RWPE2 (cell line): ENCODE measurements around the gene KATNIP.

Experiments used
- ATAC-seq: fragments of 200-7000 bp; cut with Tn5 transposase; 3 replicates; pipeline ENCODE4 v1.9.1; 2021; ENCODE audit warnings: low read depth
- DNase-seq: peaks from one replicate; pipeline ENCODE4 v3.0.0-alpha.2; 2020; ENCODE audit warnings: low spot score
- H3K27ac ChIP-seq: fragments of 450-650 bp; 2 replicates; pipeline ENCODE4 v1.5.1; 2017; ENCODE audit warnings: mild to moderate bottlenecking; ENCODE audit not compliant: poor library complexity, severe bottlenecking
- H3K27me3 ChIP-seq: fragments of 250-450 bp; sonication (Bioruptor Pico); 2 replicates; pipeline ENCODE4 v1.5.1; 2021; ENCODE audit warnings: mild to moderate bottlenecking, moderate library complexity; ENCODE audit not compliant: insufficient read depth, poor library complexity, severe bottlenecking
- H3K36me3 ChIP-seq: fragments of 250-450 bp; sonication (Bioruptor Pico); 2 replicates; pipeline ENCODE4 v1.5.1; 2020; ENCODE audit warnings: low read depth, mild to moderate bottlenecking, moderate library complexity
- H3K4me1 ChIP-seq: fragments of 250-450 bp; sonication (Bioruptor Pico); 2 replicates; pipeline ENCODE4 v1.5.1; 2021; ENCODE audit warnings: mild to moderate bottlenecking, moderate library complexity; ENCODE audit not compliant: insufficient read depth, poor library complexity, severe bottlenecking
- H3K4me3 ChIP-seq: fragments of 250-450 bp; sonication (Bioruptor Pico); 2 replicates; pipeline ENCODE4 v1.5.1; 2021; ENCODE audit warnings: mild to moderate bottlenecking, moderate library complexity; ENCODE audit not compliant: severe bottlenecking
- H3K9me3 ChIP-seq: fragments of 250-450 bp; sonication (Bioruptor Pico); 2 replicates; pipeline ENCODE4 v1.5.1; 2021; ENCODE audit warnings: mild to moderate bottlenecking, moderate library complexity; ENCODE audit not compliant: severe bottlenecking
- TF ChIP-seq, protein P1 (sequence below): fragments of 450-650 bp; IDR thresholded peaks from one replicate; pipeline ENCODE4 v1.5.1; 2017; ENCODE audit warnings: mild to moderate bottlenecking, moderate library complexity; ENCODE audit not compliant: poor library complexity, severe bottlenecking

Gene KATNIP

DNA sequence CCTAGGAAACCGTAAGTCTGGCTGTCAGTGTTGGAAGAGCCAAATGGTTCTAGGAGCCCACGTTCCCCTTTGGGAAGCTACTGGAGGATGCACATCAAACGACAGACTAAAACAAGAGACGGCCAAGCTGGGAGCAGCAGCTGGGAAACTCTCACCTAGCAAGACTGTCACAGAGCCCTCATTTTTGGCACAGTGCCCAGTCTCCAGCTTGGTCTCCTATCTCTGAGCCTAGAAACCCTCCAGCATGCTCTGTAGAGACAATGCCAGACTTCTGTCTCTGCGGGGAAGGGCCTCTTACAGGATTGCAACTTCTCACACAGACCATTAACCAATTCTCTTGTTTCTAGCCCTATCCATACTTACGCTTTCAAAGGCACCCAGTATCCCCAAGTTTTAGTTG lies 23.8 kb upstream of the KATNIP start:
- peaks cover 79% of the 10 kb centered on the region for H3K36me3 ChIP-seq
- ATAC-seq: no peak
- no peak for DNase-seq
- no peaks in the 10 kb centered on the region for H3K4me1 ChIP-seq
- no peaks in the 10 kb centered on the region for H3K9me3 ChIP-seq
- H3K27ac ChIP-seq: no peak overlapping the region
- no peaks in the 10 kb centered on the region for H3K27me3 ChIP-seq
- TF ChIP-seq, protein P1, sequence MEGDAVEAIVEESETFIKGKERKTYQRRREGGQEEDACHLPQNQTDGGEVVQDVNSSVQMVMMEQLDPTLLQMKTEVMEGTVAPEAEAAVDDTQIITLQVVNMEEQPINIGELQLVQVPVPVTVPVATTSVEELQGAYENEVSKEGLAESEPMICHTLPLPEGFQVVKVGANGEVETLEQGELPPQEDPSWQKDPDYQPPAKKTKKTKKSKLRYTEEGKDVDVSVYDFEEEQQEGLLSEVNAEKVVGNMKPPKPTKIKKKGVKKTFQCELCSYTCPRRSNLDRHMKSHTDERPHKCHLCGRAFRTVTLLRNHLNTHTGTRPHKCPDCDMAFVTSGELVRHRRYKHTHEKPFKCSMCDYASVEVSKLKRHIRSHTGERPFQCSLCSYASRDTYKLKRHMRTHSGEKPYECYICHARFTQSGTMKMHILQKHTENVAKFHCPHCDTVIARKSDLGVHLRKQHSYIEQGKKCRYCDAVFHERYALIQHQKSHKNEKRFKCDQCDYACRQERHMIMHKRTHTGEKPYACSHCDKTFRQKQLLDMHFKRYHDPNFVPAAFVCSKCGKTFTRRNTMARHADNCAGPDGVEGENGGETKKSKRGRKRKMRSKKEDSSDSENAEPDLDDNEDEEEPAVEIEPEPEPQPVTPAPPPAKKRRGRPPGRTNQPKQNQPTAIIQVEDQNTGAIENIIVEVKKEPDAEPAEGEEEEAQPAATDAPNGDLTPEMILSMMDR: no peak
- no peak overlapping the region for H3K4me3 ChIP-seq

DNA sequence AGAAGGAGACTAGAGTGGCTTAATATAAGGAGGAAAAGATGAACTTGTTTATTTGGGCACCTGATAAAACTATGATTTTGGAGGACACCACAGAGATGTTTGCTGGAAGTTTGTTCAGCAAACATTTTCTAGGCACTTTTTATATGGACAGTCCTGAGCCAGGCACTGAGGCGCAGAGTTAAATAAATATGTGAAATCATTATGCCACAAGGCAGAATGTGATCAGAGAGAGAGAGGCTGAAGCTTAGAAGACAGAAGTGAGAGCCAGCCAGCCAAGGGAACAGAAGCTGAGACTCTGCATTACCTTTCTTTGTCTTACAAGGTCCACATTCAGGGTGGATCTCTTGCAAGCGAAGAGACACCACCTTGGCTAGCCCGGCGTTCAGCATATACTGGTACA lies 21.6 kb upstream of the KATNIP start:
- TF ChIP-seq, protein P1: no peak
- H3K27me3 ChIP-seq: no peaks in the 10 kb centered on the region
- H3K4me1 ChIP-seq: no peaks in the 10 kb centered on the region
- DNase-seq (no peak), ATAC-seq (no peak)
- no peak overlapping the region for H3K4me3 ChIP-seq
- peaks cover 92% of the 10 kb centered on the region for H3K36me3 ChIP-seq
- no peak overlapping the region for H3K27ac ChIP-seq
- no peaks in the 10 kb centered on the region for H3K9me3 ChIP-seq

DNA sequence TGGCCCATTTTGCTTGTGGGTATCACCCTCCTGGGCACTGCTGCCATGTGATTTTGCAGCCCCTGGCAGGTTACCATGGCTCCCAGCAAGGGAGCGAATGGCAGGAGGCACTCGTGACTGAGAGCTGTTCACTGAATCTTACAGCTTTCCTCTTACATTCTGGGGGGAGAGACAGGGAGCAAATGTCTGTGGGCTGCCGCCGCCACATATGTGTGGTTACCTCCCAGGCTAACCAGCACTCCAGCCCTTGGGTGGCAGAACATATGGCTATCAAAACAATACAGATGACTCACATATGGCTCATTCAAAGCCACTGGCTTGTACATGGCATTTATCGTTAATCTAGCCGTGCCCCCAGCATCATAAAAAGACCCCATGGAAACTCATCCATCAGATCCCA lies 20.0 kb upstream of the KATNIP start:
- no peak overlapping the region for H3K4me3 ChIP-seq
- no peaks in the 10 kb centered on the region for H3K9me3 ChIP-seq
- ATAC-seq: no peak
- H3K4me1 ChIP-seq: no peaks in the 10 kb centered on the region
- H3K27ac ChIP-seq: no peak overlapping the region
- peaks cover 90% of the 10 kb centered on the region for H3K36me3 ChIP-seq
- TF ChIP-seq, protein P1: no peak
- no peak for DNase-seq
- H3K27me3 ChIP-seq: no peaks in the 10 kb centered on the region

DNA sequence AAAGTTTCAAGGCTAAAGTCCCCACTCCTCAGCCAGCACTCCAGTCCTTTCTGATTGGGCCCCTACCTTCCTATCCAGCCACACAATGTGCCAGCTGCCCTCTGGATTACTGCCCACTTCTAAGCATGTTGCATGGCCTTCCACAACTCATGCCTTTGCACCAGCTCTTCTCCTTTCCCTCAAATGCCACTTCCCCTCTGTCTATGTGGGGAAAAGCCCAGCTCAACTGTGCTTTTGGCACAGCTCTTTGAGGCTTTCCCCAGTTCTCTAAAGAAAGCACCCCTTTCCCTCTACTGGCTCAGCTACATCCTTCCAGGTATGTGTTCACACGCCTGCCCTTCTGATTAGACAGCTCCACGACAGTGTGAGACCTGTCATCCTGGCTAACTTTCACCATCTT lies 18.8 kb upstream of the KATNIP start:
- TF ChIP-seq, protein P1: no peak
- Histone ChIP-seq H3K4me3 (no peak overlapping the region), H3K9me3 (no peaks in the 10 kb centered on the region), H3K36me3 (peaks cover 90% of the 10 kb centered on the region), H3K27ac (no peak overlapping the region), H3K4me1 (no peaks in the 10 kb centered on the region), H3K27me3 (no peaks in the 10 kb centered on the region)
- ATAC-seq (no peak), DNase-seq (no peak)

DNA sequence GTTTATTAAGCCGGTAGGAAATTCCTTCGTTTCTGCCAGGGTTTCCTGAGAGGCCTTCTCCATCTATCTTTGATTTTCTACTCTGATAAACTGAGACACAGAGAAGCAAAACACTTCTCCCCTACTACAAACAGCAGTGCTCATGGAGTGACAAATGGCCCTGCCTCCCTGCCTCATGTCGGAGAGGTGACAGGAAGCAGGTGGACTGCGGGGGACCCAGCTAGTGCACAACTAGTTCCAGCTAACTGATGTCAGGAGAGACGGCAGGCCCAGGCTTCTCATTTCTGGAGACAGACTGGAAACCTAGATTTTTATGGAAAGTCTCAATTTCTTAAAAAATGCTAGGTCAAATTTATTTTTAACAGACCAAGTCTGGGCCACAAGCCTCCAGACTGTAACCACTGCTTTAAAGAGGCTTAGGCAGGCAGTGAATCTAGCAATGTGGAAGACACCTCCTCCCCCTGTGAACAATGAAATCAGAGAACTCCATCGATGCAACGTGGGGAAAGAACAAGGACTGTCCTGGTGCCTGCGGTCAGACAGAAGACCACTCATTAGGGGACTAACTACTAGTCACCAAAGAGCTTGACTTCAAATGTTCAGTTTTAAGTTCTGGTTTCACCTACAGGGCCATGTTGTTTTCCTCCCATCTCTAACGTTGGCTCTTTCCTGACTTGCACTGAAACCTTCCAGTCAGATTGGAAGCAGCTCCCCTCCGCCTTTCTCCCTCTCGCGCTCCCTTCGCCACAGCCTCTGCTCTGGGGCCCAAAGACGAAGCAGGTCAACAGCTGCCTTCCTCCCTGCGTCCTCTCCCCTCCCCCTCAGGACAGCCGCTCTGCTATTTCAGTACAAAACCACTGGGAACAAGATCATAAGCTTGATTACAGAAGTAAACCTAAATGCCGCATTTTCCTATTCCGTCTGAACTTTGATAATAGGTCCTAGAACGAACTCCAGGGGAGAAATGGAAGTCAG lies 17.8 kb upstream of the KATNIP start:
- DNase-seq: no peak
- H3K27me3 ChIP-seq: no peaks in the 10 kb centered on the region
- no peak for ATAC-seq
- no peak overlapping the region for H3K27ac ChIP-seq
- TF ChIP-seq, protein P1: no peak
- no peak overlapping the region for H3K4me3 ChIP-seq
- no peaks in the 10 kb centered on the region for H3K4me1 ChIP-seq
- H3K36me3 ChIP-seq: peaks cover 90% of the 10 kb centered on the region
- H3K9me3 ChIP-seq: no peaks in the 10 kb centered on the region
